CD1c-positive myeloid dendritic cell (primary cell): ENCODE results near the gene TRIM71.
"Not testable (repeated sequence)": the region's sequence is repeated elsewhere in the genome, so short reads cannot be mapped to it uniquely, and the experiment has no call there.

Experiments
- DNase-seq: peaks from one replicate; pipeline ENCODE4 v3.0.0-alpha.2; 2016; ENCODE audit errors: extremely low spot score

The TRIM71 gene

GRCh38 chr3:32819551-32820348 is 2.0 kb downstream of the TRIM71 start:
- DNase-seq, result no peak

- no peak for DNase-seq
Measured at GRCh38 chr3:32820430-32820829, 2.6 kb downstream of the TRIM71 start.

GRCh38 chr3:32820971-32821685 is 3.3 kb downstream of the TRIM71 start:
- no peak for DNase-seq

- DNase-seq, result no peak
Measured at GRCh38 chr3:32821686-32822296, 4.0 kb downstream of the TRIM71 start.

- no peak for DNase-seq
Measured at GRCh38 chr3:32822609-32823498, 5.1 kb downstream of the TRIM71 start.

GRCh38 chr3:32823641-32824184 is 5.9 kb downstream of the TRIM71 start:
- DNase-seq, result not testable (repeated sequence)

- DNase-seq, result no peak
Measured at GRCh38 chr3:32825601-32826375, 8.0 kb downstream of the TRIM71 start.

- no peak for DNase-seq
Measured at GRCh38 chr3:32831062-32831461, 13.3 kb downstream of the TRIM71 start.

- DNase-seq, result no peak
Measured at GRCh38 chr3:32831791-32832190, 14.0 kb downstream of the TRIM71 start.

- DNase-seq, result no peak
Measured at GRCh38 chr3:32832193-32832592, 14.4 kb downstream of the TRIM71 start.

- DNase-seq, result no peak
Measured at GRCh38 chr3:32835049-32835371, 17.2 kb downstream of the TRIM71 start.

- no peak for DNase-seq
Measured at GRCh38 chr3:32835961-32836360, 18.2 kb downstream of the TRIM71 start.

- DNase-seq, result no peak
Measured at GRCh38 chr3:32836601-32837000, 18.8 kb downstream of the TRIM71 start.

- no peak for DNase-seq
Measured at GRCh38 chr3:32837366-32837765, 19.6 kb downstream of the TRIM71 start.

- DNase-seq, result no peak
Measured at GRCh38 chr3:32837789-32838188, 20.0 kb downstream of the TRIM71 start.

- DNase-seq, result no peak
Measured at GRCh38 chr3:32839714-32840085, 21.9 kb downstream of the TRIM71 start.

- no peak for DNase-seq
Measured at GRCh38 chr3:32840086-32840841, 22.5 kb downstream of the TRIM71 start.

- DNase-seq, result no peak
Measured at GRCh38 chr3:32841341-32841740, 23.5 kb downstream of the TRIM71 start.

- no peak for DNase-seq
Measured at GRCh38 chr3:32841867-32842470, 24.2 kb downstream of the TRIM71 start.

- no peak for DNase-seq
Measured at GRCh38 chr3:32842531-32842931, 24.7 kb downstream of the TRIM71 start.
